GM23338 (cell line): ENCODE measurements around the gene SNX9.

Experiments
- CREB1 ChIP-seq: fragments of 250-450 bp; sonication (Bioruptor Pico); IDR thresholded peaks from 2 replicates; pipeline ENCODE4 v1.5.0; 2020; ENCODE audit warnings: low read depth, mild to moderate bottlenecking, moderate library complexity
- EZH2 ChIP-seq: fragments of 200-600 bp; sonication (generic); IDR thresholded peaks from one replicate; pipeline ENCODE4 v1.8.0; 2017; ENCODE audit warnings: antibody characterized with exemption, mild to moderate bottlenecking, low read depth; ENCODE audit not compliant: unreplicated experiment
- EZH2phosphoT487 ChIP-seq: fragments of 200-600 bp; sonication (generic); IDR thresholded peaks from one replicate; pipeline ENCODE4 v1.8.1; 2018; ENCODE audit warnings: antibody characterized with exemption; ENCODE audit not compliant: unreplicated experiment
- JUNB ChIP-seq: IDR thresholded peaks from one replicate; pipeline ENCODE4 v1.6.1; 2016; ENCODE audit warnings: antibody characterized with exemption; ENCODE audit not compliant: unreplicated experiment
- NANOG ChIP-seq: IDR thresholded peaks from 2 replicates; pipeline ENCODE4 v1.6.1; 2016; ENCODE audit warnings: antibody characterized with exemption, borderline replicate concordance
- POLR2AphosphoS5 ChIP-seq: IDR thresholded peaks from 2 replicates; pipeline ENCODE4 v1.6.1; 2016; ENCODE audit warnings: antibody characterized with exemption, low read depth
- ZNF331 ChIP-seq: fragments of 250-450 bp; sonication (Bioruptor Pico); IDR thresholded peaks from 2 replicates; pipeline ENCODE4 v1.5.0; 2020; ENCODE audit warnings: low read depth, mild to moderate bottlenecking, moderate library complexity
- TF ChIP-seq, protein P1 (sequence below): IDR thresholded peaks from one replicate; pipeline ENCODE4 v1.6.1; 2018; ENCODE audit warnings: antibody characterized with exemption; ENCODE audit not compliant: unreplicated experiment
- TF ChIP-seq, protein P2 (sequence below), 2 experiments: fragments of 200-600 bp in 1 of 2; sonication (generic) in 1 of 2; conservative IDR thresholded peaks; 2 replicates each; pipeline versions ENCODE4 v1.5.1 to v1.6.1; 2016 to 2017; ENCODE audit warnings: antibody characterized with exemption in 2 of 2, low read depth in 2 of 2, mild to moderate bottlenecking in 2 of 2, moderate library complexity in 1 of 2
- TF ChIP-seq, protein P3 (sequence below): fragments of 250-450 bp; sonication (Bioruptor Pico); IDR thresholded peaks from 2 replicates; pipeline ENCODE4 v1.5.0; 2020; ENCODE audit warnings: mild to moderate bottlenecking, moderate library complexity
- TF ChIP-seq, protein P4 (sequence below): IDR thresholded peaks from 2 replicates; pipeline ENCODE4 v1.6.1; 2016; ENCODE audit warnings: antibody characterized with exemption

DNA sequence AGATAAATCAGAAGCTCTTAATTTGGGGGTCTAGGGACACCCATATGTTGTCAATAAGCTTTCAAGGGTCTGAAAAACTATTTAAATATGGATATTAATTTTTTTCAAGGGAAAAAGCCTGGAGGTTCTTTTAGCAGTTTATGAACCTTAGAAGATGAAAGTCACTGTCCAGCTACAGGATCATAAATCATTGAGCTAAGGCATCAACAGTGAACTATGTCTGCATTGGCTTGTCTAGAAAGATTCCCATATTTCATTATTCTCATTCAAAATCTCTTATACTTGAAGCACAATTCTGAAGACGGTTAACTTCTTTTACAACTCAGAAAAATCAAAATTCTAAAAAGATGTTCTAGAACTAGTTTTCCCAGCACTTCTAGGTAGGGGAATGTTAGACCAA is 34.9 kb upstream of the SNX9 start:
- TF ChIP-seq, protein P1, sequence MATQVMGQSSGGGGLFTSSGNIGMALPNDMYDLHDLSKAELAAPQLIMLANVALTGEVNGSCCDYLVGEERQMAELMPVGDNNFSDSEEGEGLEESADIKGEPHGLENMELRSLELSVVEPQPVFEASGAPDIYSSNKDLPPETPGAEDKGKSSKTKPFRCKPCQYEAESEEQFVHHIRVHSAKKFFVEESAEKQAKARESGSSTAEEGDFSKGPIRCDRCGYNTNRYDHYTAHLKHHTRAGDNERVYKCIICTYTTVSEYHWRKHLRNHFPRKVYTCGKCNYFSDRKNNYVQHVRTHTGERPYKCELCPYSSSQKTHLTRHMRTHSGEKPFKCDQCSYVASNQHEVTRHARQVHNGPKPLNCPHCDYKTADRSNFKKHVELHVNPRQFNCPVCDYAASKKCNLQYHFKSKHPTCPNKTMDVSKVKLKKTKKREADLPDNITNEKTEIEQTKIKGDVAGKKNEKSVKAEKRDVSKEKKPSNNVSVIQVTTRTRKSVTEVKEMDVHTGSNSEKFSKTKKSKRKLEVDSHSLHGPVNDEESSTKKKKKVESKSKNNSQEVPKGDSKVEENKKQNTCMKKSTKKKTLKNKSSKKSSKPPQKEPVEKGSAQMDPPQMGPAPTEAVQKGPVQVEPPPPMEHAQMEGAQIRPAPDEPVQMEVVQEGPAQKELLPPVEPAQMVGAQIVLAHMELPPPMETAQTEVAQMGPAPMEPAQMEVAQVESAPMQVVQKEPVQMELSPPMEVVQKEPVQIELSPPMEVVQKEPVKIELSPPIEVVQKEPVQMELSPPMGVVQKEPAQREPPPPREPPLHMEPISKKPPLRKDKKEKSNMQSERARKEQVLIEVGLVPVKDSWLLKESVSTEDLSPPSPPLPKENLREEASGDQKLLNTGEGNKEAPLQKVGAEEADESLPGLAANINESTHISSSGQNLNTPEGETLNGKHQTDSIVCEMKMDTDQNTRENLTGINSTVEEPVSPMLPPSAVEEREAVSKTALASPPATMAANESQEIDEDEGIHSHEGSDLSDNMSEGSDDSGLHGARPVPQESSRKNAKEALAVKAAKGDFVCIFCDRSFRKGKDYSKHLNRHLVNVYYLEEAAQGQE: no peak
- TF ChIP-seq EZH2phosphoT487 (no peak), POLR2AphosphoS5 (no peak), CREB1 (no peak), EZH2 (no peak), JUNB (no peak), ZNF331 (CRISPR knock-in tag) (no peak), NANOG (no peak)
- TF ChIP-seq, protein P2, sequence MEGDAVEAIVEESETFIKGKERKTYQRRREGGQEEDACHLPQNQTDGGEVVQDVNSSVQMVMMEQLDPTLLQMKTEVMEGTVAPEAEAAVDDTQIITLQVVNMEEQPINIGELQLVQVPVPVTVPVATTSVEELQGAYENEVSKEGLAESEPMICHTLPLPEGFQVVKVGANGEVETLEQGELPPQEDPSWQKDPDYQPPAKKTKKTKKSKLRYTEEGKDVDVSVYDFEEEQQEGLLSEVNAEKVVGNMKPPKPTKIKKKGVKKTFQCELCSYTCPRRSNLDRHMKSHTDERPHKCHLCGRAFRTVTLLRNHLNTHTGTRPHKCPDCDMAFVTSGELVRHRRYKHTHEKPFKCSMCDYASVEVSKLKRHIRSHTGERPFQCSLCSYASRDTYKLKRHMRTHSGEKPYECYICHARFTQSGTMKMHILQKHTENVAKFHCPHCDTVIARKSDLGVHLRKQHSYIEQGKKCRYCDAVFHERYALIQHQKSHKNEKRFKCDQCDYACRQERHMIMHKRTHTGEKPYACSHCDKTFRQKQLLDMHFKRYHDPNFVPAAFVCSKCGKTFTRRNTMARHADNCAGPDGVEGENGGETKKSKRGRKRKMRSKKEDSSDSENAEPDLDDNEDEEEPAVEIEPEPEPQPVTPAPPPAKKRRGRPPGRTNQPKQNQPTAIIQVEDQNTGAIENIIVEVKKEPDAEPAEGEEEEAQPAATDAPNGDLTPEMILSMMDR (conservative IDR thresholded peaks at IDR 0.05; ENCODE audit: low read depth in 2 of 2): no peak
- TF ChIP-seq, protein P3, sequence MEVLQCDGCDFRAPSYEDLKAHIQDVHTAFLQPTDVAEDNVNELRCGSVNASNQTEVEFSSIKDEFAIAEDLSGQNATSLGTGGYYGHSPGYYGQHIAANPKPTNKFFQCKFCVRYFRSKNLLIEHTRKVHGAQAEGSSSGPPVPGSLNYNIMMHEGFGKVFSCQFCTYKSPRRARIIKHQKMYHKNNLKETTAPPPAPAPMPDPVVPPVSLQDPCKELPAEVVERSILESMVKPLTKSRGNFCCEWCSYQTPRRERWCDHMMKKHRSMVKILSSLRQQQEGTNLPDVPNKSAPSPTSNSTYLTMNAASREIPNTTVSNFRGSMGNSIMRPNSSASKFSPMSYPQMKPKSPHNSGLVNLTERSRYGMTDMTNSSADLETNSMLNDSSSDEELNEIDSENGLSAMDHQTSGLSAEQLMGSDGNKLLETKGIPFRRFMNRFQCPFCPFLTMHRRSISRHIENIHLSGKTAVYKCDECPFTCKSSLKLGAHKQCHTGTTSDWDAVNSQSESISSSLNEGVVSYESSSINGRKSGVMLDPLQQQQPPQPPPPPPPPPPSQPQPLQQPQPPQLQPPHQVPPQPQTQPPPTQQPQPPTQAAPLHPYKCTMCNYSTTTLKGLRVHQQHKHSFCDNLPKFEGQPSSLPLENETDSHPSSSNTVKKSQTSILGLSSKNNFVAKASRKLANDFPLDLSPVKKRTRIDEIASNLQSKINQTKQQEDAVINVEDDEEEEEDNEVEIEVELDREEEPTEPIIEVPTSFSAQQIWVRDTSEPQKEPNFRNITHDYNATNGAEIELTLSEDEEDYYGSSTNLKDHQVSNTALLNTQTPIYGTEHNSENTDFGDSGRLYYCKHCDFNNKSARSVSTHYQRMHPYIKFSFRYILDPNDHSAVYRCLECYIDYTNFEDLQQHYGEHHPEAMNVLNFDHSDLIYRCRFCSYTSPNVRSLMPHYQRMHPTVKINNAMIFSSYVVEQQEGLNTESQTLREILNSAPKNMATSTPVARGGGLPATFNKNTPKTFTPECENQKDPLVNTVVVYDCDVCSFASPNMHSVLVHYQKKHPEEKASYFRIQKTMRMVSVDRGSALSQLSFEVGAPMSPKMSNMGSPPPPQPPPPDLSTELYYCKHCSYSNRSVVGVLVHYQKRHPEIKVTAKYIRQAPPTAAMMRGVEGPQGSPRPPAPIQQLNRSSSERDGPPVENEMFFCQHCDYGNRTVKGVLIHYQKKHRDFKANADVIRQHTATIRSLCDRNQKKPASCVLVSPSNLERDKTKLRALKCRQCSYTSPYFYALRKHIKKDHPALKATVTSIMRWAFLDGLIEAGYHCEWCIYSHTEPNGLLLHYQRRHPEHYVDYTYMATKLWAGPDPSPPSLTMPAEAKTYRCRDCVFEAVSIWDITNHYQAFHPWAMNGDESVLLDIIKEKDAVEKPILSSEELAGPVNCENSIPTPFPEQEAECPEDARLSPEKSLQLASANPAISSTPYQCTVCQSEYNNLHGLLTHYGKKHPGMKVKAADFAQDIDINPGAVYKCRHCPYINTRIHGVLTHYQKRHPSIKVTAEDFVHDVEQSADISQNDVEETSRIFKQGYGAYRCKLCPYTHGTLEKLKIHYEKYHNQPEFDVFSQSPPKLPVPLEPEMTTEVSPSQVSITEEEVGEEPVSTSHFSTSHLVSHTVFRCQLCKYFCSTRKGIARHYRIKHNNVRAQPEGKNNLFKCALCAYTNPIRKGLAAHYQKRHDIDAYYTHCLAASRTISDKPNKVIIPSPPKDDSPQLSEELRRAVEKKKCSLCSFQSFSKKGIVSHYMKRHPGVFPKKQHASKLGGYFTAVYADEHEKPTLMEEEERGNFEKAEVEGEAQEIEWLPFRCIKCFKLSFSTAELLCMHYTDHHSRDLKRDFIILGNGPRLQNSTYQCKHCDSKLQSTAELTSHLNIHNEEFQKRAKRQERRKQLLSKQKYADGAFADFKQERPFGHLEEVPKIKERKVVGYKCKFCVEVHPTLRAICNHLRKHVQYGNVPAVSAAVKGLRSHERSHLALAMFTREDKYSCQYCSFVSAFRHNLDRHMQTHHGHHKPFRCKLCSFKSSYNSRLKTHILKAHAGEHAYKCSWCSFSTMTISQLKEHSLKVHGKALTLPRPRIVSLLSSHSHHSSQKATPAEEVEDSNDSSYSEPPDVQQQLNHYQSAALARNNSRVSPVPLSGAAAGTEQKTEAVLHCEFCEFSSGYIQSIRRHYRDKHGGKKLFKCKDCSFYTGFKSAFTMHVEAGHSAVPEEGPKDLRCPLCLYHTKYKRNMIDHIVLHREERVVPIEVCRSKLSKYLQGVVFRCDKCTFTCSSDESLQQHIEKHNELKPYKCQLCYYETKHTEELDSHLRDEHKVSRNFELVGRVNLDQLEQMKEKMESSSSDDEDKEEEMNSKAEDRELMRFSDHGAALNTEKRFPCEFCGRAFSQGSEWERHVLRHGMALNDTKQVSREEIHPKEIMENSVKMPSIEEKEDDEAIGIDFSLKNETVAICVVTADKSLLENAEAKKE (CRISPR knock-in tag): no peak
- TF ChIP-seq, protein P4, sequence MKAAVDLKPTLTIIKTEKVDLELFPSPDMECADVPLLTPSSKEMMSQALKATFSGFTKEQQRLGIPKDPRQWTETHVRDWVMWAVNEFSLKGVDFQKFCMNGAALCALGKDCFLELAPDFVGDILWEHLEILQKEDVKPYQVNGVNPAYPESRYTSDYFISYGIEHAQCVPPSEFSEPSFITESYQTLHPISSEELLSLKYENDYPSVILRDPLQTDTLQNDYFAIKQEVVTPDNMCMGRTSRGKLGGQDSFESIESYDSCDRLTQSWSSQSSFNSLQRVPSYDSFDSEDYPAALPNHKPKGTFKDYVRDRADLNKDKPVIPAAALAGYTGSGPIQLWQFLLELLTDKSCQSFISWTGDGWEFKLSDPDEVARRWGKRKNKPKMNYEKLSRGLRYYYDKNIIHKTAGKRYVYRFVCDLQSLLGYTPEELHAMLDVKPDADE: no peak
